ENCODE measurements around the gene MTHFS. TPM values are rescaled to one million over a fixed set of nuclear protein-coding genes. Genes with fewer than 3 reads are reported as not detected.

The MTHFS gene
- total and polyA plus RNA-seq, 11 donors: 5.7 to 45.5 (median 13.4) TPM

DNA sequence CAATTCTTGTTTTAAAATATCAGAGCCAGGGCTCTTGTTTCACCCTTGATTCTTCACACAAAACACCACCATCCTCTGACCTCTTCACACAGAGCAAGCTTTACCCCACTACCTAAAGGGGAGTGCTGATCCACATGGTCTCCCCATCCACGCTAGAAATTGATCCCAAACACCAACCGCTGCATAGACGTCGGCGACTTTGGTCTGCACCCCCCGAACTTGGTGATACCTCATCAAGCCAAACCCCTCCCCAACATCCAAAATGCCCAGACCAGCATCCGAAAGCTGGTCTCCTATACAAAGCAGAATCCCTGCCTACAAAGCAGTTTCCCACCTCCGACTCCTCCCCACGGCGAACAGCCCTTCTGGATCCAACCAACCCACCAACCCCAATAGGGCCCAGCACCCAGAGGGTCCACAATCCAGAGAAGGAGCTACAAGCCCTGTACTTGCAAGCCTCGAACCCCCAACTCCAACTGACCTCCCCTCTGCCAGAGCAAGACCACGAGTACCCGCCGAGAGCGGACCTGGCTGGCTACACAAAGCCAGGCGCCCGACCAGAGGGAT, 25.8 kb upstream of the MTHFS start:
- peaks cover 0 to 23% (median 0%) of the 10 kb centered on the region in 9 donors for H3K36me3 ChIP-seq
- DNase-seq: no peak
- ATAC-seq: no peak
- peaks cover 0 to 46% (median 38%) of the 10 kb centered on the region in 12 donors for H3K9me3 ChIP-seq
- no peaks in the 10 kb centered on the region for H3K27me3 ChIP-seq
- peak overlapping the region; percentile 56 to 98 (median 85) for H3K4me3 ChIP-seq
- WGBS, 4 donors: 22 to 35% (median 28%) methylated on average over 16 to 17 of the region's 17 CpGs
- intact Hi-C loops (cut with DNase I): loop anchor here in 4 of 10 donors (1.0 to 10.0 kb wide), 5 partner anchors 25 to 232 kb away; partner anchors contain the start of genes MTHFS (in 3 of the 4), FAH (in 2 of the 4) and ZFAND6 (in 1 of the 4)
- TF ChIP-seq CTCF (IDR thresholded peaks at IDR 0.05) (no peak), POLR2A (IDR thresholded peaks at IDR 0.05) (no peak)
- peaks cover 0 to 20% (median 5%) of the 10 kb centered on the region in 12 donors for H3K4me1 ChIP-seq
- H3K27ac ChIP-seq: peak overlapping the region; percentile 81 to 98 (median 94)

DNA sequence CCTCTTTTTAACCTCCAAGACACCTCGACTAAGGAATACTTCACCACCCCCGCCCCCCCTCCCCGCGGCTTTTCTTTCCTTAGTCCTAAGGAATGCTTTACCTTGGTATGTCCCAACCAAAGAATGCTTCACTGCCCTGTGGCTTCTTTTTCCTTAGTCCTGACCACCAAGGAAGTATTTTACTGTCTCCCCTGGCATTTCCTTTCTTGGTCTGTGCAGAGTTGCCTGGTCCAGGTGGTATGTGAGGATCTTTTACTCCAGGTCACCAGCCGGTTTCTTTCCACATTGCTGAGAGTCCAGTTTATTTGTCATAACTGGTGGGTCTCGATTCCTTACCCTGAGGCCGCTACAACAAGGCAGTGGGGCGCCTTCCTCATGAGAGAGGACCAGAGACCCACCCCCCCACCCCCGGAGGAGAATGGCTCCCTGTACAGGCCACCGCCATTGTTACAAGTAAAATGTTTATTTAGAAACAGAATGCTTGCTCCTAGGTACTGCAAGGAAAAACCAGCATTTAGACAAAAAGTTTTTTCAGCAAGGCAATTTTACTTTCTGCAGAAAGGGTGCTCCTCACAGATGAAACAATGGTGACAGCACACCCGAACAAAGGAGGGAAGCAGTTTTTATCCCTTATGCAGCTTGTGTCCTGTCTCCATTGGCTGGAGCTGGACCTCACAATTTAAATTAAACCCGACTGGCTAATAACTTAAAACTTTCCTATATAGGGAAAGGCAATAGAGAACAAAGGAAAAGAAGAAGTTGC, 23.1 kb upstream of the MTHFS start:
- intact Hi-C loops (cut with DNase I): loop anchor here in 3 of 10 donors (5.0 to 10.0 kb wide), 3 partner anchors 137 to 235 kb away; partner anchors contain the start of genes FAH (in 3 of the 3) and ZFAND6 (in 1 of the 3)
- H3K9me3 ChIP-seq: peaks cover 0 to 73% (median 62%) of the 10 kb centered on the region in 12 donors

DNA sequence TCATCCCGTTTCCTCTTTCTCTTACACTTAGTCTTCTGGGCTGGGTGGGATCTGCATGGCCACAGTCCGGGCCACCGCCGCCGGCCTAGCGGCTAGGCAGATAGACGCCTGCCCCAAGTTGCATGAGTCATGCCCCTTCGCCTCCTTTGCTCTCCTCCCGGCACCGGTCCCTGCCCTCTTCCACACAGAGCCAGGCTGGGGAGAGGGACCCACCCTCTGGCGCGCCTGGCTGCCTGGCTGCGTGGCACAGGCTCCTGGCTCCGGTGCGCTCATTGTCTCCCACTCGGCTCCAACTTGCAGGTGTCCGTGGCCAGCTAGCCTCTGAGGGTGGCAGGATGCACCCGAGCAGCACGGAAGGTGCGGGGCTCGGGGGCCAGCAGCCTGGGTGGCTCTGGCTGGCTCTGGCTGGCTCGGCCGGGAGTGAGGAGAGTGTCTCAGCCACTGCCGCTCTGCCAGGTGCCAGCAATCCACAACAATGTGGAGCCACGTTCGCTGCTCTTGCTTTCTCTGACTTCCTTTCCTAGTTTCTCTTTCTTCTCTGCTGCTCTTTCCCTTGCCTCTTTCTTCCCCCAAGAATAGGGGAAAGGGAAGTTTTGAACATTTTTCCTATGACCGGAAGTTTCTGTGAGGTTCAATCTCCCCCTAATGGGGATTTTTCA, 22.4 kb upstream of the MTHFS start:
- DNase-seq: no peak
- intact Hi-C loops (cut with DNase I): loop anchor here in 1 of 10 donors (5.0 kb wide), 1 partner anchor 233 kb away; the partner anchor contains the start of gene FAH
- no peak for ATAC-seq
- Histone ChIP-seq H3K4me1 (peaks cover 0 to 16% (median 2%) of the 10 kb centered on the region in 12 donors), H3K4me3 (no peak overlapping the region), H3K36me3 (peaks cover 0 to 23% (median 0%) of the 10 kb centered on the region in 9 donors), H3K27me3 (no peaks in the 10 kb centered on the region), H3K9me3 (peaks cover 0 to 80% (median 68%) of the 10 kb centered on the region in 12 donors), H3K27ac (no peak overlapping the region)
- WGBS, 4 donors: 94 to 98% (median 96%) methylated on average over 21 to 27 of the region's 27 CpGs
- TF ChIP-seq POLR2A (IDR thresholded peaks at IDR 0.05): no peak
- no peak for TF ChIP-seq CTCF (IDR thresholded peaks at IDR 0.05)

More for the DNA sequence above, 23.1 kb upstream of the MTHFS start:
- TF ChIP-seq CTCF (IDR thresholded peaks at IDR 0.05) (no peak), POLR2A (IDR thresholded peaks at IDR 0.05) (no peak)
- no peak overlapping the region for H3K4me3 ChIP-seq
- 90 to 98% (median 95%) methylated on average over 12 of the region's 12 CpGs for WGBS, 4 donors
- peaks cover 0 to 23% (median 0%) of the 10 kb centered on the region in 9 donors for H3K36me3 ChIP-seq
- no peak for DNase-seq
- no peak for ATAC-seq
- H3K27me3 ChIP-seq: no peaks in the 10 kb centered on the region
- H3K4me1 ChIP-seq: peaks cover 0 to 20% (median 5%) of the 10 kb centered on the region in 12 donors
- H3K27ac ChIP-seq: no peak overlapping the region
